Suprapubic skin (tissue), 4 donors: ENCODE measurements around the gene PDE4D. TPM values are rescaled to one million over a fixed set of nuclear protein-coding genes. Genes with fewer than 3 reads are reported as not detected.

ENCODE experiments used
- DNase-seq, 2 donors: peaks; one replicate each; pipeline ENCODE4 v3.0.0-alpha.2; 2019; ENCODE audit warnings: low spot score in 2 of 2
- H3K27ac ChIP-seq: fragments of 200-600 bp; sonication (generic); one replicate; pipeline ENCODE4 v1.5.1; 2019
- H3K27me3 ChIP-seq: fragments of 200-600 bp; sonication (generic); one replicate; pipeline ENCODE4 v1.5.1; 2019
- H3K36me3 ChIP-seq: fragments of 200-600 bp; sonication (generic); one replicate; pipeline ENCODE4 v1.5.1; 2019
- H3K4me1 ChIP-seq: fragments of 200-600 bp; sonication (generic); one replicate; pipeline ENCODE4 v1.5.1; 2019
- H3K4me3 ChIP-seq: fragments of 200-600 bp; sonication (generic); one replicate; pipeline ENCODE4 v1.5.1; 2019; ENCODE audit warnings: mild to moderate bottlenecking
- H3K9me3 ChIP-seq: fragments of 200-600 bp; sonication (generic); one replicate; pipeline ENCODE4 v1.5.1; 2019
- CTCF ChIP-seq, 2 donors: fragments of 200-600 bp in 1 of 2; fragments of 450-650 bp in 1 of 2; sonication (generic) in 1 of 2; IDR thresholded peaks; one replicate each; pipeline ENCODE4 v1.5.1; 2016 to 2019; ENCODE audit warnings: antibody characterized with exemption in 2 of 2, mild to moderate bottlenecking in 1 of 2, moderate library complexity in 1 of 2
- EP300 ChIP-seq: sonication (generic); formaldehyde crosslinking; IDR thresholded peaks from one replicate; pipeline ENCODE4 v1.6.1; 2017; ENCODE audit warnings: antibody characterized with exemption
- POLR2A ChIP-seq, 2 donors: fragments of 450-650 bp; IDR thresholded peaks; one replicate each; pipeline ENCODE4 v1.6.1; 2017; ENCODE audit warnings: antibody characterized with exemption in 2 of 2, mild to moderate bottlenecking in 2 of 2, moderate library complexity in 2 of 2
- POLR2AphosphoS5 ChIP-seq, 3 donors: sonication (generic); formaldehyde crosslinking; IDR thresholded peaks; one replicate each; pipeline ENCODE4 v1.6.1; 2017; ENCODE audit warnings: antibody characterized with exemption in 3 of 3
- WGBS: methylation state at CpG from one replicate; pipeline ENCODE4 v1.1.5; 2018; 5-methylcytosine and 5-hydroxymethylcytosine counted together
- total RNA-seq, 4 donors: library from RNA; depleted of rRNA; stranded (reverse); fragments of >200 nt; gene quantifications; one replicate each; pipeline ENCODE4 v1.1.0, GENCODE V29; 2016

PDE4D gene
- total RNA-seq, 4 donors from 2014 or later = 26.8 to 57.2 (median 29.9) TPM

- WGBS = 54% methylated on average over 4 of the region's 4 CpGs
- Histone ChIP-seq H3K36me3 (no peaks in the 10 kb centered on the region), H3K4me1 (peaks cover 19% of the 10 kb centered on the region), H3K9me3 (no peaks in the 10 kb centered on the region), H3K27ac (no peak overlapping the region), H3K27me3 (no peaks in the 10 kb centered on the region), H3K4me3 (peak overlapping the region; percentile 1)
- TF ChIP-seq EP300 (no peak), CTCF (IDR thresholded peaks at IDR 0.05) (no peak), POLR2A (IDR thresholded peaks at IDR 0.05) (no peak), POLR2AphosphoS5 (IDR thresholded peaks at IDR 0.05) (peak in 2 of 3 donors; percentile 56 to 80)
- DNase-seq = no peak
Measured at GRCh38 chr5:59036274-59036961, 857.1 kb downstream of the PDE4D start.

- H3K9me3 ChIP-seq = no peaks in the 10 kb centered on the region
- H3K27me3 ChIP-seq = no peaks in the 10 kb centered on the region
- H3K36me3 ChIP-seq = no peaks in the 10 kb centered on the region
- H3K4me3 ChIP-seq = no peak overlapping the region
- TF ChIP-seq POLR2AphosphoS5 (IDR thresholded peaks at IDR 0.05) = no peak
- TF ChIP-seq CTCF (IDR thresholded peaks at IDR 0.05) = no peak
- no peak for TF ChIP-seq EP300
- TF ChIP-seq POLR2A (IDR thresholded peaks at IDR 0.05) = no peak
- peaks cover 19% of the 10 kb centered on the region for H3K4me1 ChIP-seq
- no peak for DNase-seq
- H3K27ac ChIP-seq = no peak overlapping the region
Measured at GRCh38 chr5:59035681-59036080, 857.8 kb downstream of the PDE4D start.

- no peaks in the 10 kb centered on the region for H3K36me3 ChIP-seq
- no peak overlapping the region for H3K4me3 ChIP-seq
- H3K4me1 ChIP-seq = peaks cover 11% of the 10 kb centered on the region
- H3K27ac ChIP-seq = no peak overlapping the region
- DNase-seq = no peak
- TF ChIP-seq CTCF (IDR thresholded peaks at IDR 0.05) = peak; percentile 28 to 42
- TF ChIP-seq POLR2AphosphoS5 (IDR thresholded peaks at IDR 0.05) = no peak
- TF ChIP-seq EP300 = no peak
- WGBS = 80% methylated on average over 3 of the region's 3 CpGs
- H3K9me3 ChIP-seq = no peaks in the 10 kb centered on the region
- no peaks in the 10 kb centered on the region for H3K27me3 ChIP-seq
Measured at GRCh38 chr5:59034498-59035186, 858.9 kb downstream of the PDE4D start.

- DNase-seq = no peak
- 96% methylated on average over 6 of the region's 6 CpGs for WGBS
- no peaks in the 10 kb centered on the region for H3K4me1 ChIP-seq
Measured at GRCh38 chr5:59027145-59027907, 866.2 kb downstream of the PDE4D start.

More at GRCh38 chr5:59027145-59027907, 866.2 kb downstream of the PDE4D start:
- Histone ChIP-seq H3K9me3 (no peaks in the 10 kb centered on the region), H3K27ac (no peak overlapping the region), H3K27me3 (no peaks in the 10 kb centered on the region), H3K4me3 (no peak overlapping the region), H3K36me3 (no peaks in the 10 kb centered on the region)
- TF ChIP-seq CTCF (IDR thresholded peaks at IDR 0.05) (no peak), POLR2AphosphoS5 (IDR thresholded peaks at IDR 0.05) (no peak), EP300 (no peak), POLR2A (IDR thresholded peaks at IDR 0.05) (no peak)
